LNCAP (cell line): Measurements from ENCODE around the gene OCLN.

Source experiments
- TF ChIP-seq, protein P1 (sequence below): fragments of 450-650 bp; IDR thresholded peaks from 2 replicates; pipeline ENCODE4 v1.5.1; 2017; ENCODE audit warnings: mild to moderate bottlenecking

Gene OCLN

DNA sequence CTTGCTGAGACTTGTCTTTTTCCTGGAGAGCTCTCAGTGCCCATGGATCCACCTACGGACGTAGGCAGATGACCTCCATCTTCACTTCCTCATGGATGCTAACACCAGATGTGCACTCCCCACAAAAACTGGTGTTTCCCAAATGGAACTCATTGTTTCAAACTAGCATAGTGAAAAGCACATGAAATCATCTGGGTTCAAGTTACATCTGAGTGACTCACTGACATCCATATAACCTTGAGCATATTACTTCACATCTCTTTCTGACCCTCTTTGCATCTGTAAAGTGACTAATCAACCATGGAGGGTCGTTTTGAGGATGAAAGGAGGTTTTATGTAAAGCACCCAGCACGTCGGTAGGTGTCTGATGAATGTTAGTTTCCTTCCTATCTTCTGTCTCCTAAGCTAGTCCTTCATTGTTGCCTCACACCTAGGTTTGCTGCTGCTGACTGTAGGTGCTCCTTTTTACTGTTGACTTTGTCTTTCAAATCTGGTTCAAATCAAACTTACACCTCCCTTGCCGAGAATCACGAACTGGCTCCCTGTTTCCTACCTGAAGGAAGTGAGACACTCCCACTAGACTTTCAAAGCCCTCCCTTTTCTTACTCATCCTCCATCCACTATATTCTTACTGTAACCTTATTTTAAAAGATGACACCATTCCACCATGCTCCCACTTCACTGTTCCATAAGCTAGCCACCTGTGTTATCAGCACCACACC is 10.3 kb downstream of the OCLN start:
- TF ChIP-seq, protein P1, sequence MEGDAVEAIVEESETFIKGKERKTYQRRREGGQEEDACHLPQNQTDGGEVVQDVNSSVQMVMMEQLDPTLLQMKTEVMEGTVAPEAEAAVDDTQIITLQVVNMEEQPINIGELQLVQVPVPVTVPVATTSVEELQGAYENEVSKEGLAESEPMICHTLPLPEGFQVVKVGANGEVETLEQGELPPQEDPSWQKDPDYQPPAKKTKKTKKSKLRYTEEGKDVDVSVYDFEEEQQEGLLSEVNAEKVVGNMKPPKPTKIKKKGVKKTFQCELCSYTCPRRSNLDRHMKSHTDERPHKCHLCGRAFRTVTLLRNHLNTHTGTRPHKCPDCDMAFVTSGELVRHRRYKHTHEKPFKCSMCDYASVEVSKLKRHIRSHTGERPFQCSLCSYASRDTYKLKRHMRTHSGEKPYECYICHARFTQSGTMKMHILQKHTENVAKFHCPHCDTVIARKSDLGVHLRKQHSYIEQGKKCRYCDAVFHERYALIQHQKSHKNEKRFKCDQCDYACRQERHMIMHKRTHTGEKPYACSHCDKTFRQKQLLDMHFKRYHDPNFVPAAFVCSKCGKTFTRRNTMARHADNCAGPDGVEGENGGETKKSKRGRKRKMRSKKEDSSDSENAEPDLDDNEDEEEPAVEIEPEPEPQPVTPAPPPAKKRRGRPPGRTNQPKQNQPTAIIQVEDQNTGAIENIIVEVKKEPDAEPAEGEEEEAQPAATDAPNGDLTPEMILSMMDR: no peak

DNA sequence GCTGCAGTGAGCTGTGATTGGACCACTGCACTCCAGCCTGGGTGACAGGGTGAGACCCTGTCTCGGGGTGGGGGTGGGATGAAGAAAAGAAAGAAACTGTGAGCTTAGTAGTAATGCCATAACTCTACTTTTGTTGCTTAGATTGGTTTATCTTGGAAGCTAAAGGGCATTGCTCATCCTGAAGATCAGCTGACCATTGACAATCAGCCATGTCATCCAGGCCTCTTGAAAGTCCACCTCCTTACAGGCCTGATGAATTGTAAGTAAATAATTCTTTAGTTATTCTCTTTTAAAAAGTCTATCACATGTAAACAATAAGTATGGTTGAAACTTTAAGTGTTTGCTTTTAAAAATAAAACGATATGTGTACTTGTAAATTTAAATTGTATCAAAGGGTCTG is 11.4 kb downstream of the OCLN start:
- TF ChIP-seq, protein P1: no peak

GRCh38 chr5:69505306-69505705 is 12.7 kb downstream of the OCLN start:
- TF ChIP-seq, protein P1: no peak

DNA sequence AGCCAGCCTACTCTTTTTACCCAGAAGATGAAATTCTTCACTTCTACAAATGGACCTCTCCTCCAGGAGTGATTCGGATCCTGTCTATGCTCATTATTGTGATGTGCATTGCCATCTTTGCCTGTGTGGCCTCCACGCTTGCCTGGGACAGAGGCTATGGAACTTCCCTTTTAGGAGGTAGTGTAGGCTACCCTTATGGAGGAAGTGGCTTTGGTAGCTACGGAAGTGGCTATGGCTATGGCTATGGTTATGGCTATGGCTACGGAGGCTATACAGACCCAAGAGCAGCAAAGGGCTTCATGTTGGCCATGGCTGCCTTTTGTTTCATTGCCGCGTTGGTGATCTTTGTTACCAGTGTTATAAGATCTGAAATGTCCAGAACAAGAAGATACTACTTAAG is 16.6 kb downstream of the OCLN start:
- TF ChIP-seq, protein P1: no peak

DNA sequence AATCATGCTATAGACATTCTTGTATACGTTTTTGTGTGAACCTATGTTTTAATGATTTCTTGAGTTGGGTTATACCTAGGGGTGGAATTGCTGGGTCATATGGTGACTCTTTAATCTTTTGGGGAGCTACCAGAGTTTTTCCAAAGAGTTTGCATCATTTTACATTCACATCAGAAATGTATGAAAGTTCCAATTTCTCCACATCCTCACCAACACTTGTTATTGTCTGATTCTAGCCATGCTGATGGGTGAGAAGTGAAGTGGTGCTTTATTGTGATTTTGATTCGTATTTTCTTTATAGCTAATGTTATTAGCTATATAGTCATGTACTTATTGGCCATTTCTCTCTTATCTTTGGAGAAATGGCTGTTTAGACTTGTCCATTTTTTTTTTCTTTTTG is 18.1 kb downstream of the OCLN start:
- TF ChIP-seq, protein P1: no peak

GRCh38 chr5:69512740-69513260 is 20.2 kb downstream of the OCLN start:
- TF ChIP-seq, protein P1: no peak

GRCh38 chr5:69516769-69517168 is 24.2 kb downstream of the OCLN start:
- TF ChIP-seq, protein P1: no peak
